NCI-H1436 (cell line): ENCODE results near the gene SCFD2.

ENCODE experiments used
- DNase-seq: peaks from one replicate; lab custom pipeline; 2025; lab: John Stamatoyannopoulos, UW

SCFD2 gene

DNA sequence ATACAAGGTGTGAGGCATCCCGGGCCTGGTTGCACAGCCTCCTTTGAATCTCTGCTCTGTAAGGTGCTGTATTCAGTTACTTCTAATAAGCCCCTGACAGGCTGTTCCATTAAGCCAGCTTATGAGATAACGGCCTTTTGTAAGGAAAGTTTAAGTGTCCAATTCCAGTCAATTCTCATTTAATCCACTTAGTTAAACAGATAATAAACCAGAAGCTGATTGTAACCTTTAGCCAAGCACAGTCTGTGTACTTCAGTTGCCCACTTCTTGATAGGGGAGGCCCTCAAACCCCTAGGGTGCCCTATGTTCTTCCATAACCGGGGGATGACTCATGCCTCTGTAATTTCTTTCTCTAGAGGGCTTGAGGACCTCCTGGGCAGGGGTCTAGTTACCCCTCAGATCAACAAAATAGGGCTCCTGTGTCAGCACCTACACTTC, 440.3 kb downstream of the SCFD2 start:
- DNase-seq: peak; percentile 28

- no peak for DNase-seq
Measured at GRCh38 chr4:52919461-52919860, 446.4 kb downstream of the SCFD2 start.

- no peak for DNase-seq
Measured at GRCh38 chr4:52917817-52918216, 448.0 kb downstream of the SCFD2 start.

GRCh38 chr4:52915730-52916300, 450.0 kb downstream of the SCFD2 start:
- no peak for DNase-seq

- no peak for DNase-seq
Measured at GRCh38 chr4:52915191-52915590, 450.7 kb downstream of the SCFD2 start.

DNA sequence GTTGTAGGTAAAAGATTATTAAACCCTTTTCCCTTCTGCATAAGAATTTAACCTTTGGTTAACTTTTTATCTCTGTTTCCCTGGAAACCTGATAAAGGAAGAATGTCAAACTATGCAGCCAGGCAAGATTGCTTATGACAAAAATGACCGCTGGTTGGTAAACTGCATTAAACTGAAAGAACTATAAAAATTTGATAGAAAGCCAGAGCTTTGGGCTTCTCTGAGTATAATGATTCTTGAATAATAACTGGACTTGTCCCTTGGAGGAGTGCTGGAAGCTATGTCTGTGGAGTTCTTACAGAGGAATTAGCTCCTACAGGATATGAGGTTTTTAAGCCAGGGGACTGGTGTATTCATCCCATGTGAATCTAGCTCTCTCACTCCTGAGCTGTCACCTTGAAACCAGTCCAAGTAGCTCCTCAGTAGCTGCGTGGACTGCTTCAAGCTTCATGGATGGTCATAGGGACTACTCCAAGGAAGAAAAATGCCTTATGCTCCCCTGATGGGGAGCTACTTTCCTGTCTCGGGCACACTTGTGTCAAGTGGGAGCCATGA, 451.7 kb downstream of the SCFD2 start:
- no peak for DNase-seq

DNA sequence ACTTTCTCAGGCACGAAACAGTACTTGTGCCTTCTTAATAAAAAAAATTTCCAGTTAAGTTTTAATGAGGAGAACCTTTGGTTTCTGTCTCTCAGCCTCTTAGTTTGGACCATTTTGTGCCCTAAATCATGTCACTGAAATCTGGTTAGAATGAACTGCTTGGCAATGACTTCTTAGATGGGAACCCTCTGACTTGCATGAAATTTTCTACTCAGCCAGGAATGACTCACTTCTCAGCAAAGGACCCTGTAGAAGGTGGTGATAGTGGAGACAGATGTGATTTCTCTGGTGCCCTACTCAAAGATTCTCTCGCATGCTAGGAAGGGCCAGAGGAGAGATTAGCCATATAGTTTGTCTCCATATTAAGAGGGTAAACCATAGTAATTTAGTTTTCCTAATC, 453.3 kb downstream of the SCFD2 start:
- no peak for DNase-seq

DNA sequence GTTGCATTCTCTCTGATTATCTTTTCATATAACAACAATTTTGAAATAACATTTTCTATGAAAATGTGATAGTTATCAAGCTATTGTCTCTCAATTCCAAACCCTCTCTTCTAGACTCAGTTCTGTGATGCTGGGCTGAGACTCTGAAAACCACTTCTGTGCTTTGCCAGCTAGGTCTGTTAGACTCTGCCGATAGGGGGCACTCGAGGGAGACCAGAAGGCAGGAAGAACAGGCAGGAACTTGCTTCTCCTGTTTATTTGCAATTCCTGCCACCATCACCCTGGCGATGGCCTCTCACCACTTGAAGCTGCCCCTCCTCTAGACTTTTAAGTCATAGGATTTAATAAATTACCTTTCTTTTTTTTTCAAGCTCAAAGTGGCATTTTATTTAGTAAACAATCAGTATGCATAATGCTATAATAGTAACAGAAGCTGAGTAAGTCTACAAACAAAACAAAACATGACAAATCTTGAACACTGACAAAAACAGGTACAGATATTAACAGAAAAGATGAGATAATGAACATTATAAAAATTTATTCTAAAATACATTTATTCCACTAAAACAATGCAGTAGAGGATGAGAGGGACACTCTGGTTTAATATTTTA, 454.1 kb downstream of the SCFD2 start:
- DNase-seq: peak; percentile 75

DNA sequence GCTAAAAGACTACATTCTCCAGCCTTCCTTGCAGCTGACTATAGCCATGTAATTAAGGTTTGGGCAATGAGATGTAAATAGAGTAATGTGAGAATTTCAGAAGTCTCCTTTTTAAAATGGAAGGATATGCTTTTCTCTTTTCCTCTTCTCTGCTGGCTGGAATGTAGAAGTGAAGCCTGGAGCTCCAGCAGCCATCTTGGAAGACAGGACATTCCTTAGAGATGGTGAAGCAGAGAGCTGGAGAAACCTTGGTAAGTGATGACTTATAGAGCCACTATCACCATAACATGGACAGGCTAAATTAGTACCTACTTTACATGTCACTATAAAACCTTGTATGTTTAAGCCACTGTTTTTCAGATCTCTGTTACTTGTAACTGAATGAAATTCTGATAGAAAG, 455.7 kb downstream of the SCFD2 start:
- no peak for DNase-seq

DNA sequence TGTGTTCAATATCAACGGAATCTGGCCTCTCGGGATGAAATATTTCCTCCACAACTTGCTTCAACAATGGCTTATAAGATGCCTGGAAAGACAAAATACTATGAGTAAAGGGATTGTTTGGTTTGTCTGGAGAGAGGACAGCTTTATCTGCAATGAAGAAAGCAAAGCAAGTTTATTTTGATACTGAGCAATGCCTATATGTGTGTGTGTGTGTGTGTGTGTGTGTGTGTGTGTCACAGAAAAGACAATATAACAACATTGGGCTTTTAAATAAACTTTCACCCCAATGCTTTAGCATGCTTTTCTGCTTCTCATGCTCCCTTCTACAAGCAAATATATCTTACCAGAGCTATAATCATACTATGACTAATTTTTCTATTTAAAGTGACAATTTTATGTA, 458.4 kb downstream of the SCFD2 start:
- no peak for DNase-seq

- no peak for DNase-seq
Measured at GRCh38 chr4:52904421-52904820, 461.4 kb downstream of the SCFD2 start.

DNA sequence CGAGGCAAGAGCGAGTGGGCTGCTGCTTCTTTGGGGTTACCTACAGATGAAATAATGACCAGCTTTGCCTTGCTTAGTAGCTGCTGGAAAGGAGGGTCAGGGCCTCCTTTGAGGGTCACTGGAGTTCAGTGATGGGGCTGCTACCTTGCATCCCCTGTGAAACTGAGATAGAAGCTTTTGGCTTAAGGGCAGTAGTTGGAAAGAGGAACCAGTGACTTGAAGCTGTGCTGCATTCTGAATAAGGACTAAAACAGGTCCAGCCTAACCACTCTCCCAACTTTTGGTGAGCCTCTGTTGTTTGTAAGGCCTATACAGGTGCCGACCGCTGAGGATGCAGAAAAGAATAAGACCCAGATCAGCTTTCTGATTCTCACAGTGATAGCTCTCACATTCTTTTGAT, 462.6 kb downstream of the SCFD2 start:
- DNase-seq: no peak

- no peak for DNase-seq
Measured at GRCh38 chr4:52894443-52894842, 471.4 kb downstream of the SCFD2 start.

GRCh38 chr4:52892880-52893279, 473.0 kb downstream of the SCFD2 start:
- DNase-seq: no peak

DNA sequence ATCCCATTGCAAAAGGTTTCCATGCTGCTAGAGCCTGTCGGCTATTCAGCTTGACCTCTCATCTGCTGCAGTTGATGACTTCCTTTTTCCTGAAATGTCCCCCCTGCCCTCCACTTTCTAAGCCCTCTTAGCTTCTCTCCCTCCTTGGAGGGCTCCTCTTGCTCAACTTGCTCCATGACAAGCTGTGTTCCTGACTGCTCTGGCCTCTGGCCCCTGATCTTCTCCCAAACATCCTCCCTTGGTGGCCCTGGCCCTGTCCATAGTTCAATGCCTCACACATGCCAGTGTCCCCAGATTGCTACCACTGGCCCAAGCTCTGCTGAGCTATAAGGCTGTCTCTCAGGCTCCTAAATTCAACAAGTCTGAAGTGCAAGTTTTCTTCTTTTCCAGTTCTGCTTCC, 474.1 kb downstream of the SCFD2 start:
- DNase-seq: no peak

- DNase-seq: no peak
Measured at GRCh38 chr4:52890521-52890791, 475.4 kb downstream of the SCFD2 start.

GRCh38 chr4:52889778-52890520, 475.9 kb downstream of the SCFD2 start:
- DNase-seq: no peak

GRCh38 chr4:52889354-52889753, 476.5 kb downstream of the SCFD2 start:
- no peak for DNase-seq

- DNase-seq: no peak
Measured at GRCh38 chr4:52884994-52885393, 480.9 kb downstream of the SCFD2 start.

- no peak for DNase-seq
Measured at GRCh38 chr4:52883707-52884669, 481.9 kb downstream of the SCFD2 start.

GRCh38 chr4:52883183-52883621, 482.7 kb downstream of the SCFD2 start:
- no peak for DNase-seq

GRCh38 chr4:52880994-52881393, 484.9 kb downstream of the SCFD2 start:
- no peak for DNase-seq
